ENCODE data around the gene UTS2B. TPM values are rescaled to one million over a fixed set of nuclear protein-coding genes. Genes with fewer than 3 reads are reported as not detected.
"Not testable (repeated sequence)": the region's sequence is repeated elsewhere in the genome, so short reads cannot be mapped to it uniquely, and the experiment has no call there.

The UTS2B gene
- total and polyA plus RNA-seq, 4 donors = 0.15 to 2.8 (median 0.60) TPM

GRCh38 chr3:191255156-191255555 lies 75.2 kb downstream of the UTS2B start:
- ATAC-seq (ENCODE audit: low FRiP score) (no peak), DNase-seq (no peak)
- Histone ChIP-seq H3K27ac (ENCODE audit: low read depth in 1 of 2, low read length in 2 of 2) (no peak overlapping the region), H3K36me3 (ENCODE audit: control insufficient read depth in 1 of 2, insufficient read depth in 2 of 2, low read length in 1 of 2) (no peaks in the 10 kb centered on the region), H3K9me3 (ENCODE audit: control insufficient read depth, low read length) (no peaks in the 10 kb centered on the region), H3K4me3 (ENCODE audit: low read length in 2 of 2) (no peak overlapping the region), H3K4me1 (ENCODE audit: control insufficient read depth in 1 of 2, insufficient read depth in 2 of 2, low read length in 2 of 2) (peaks cover 0 to 1% of the 10 kb centered on the region in 2 donors), H3K27me3 (ENCODE audit: control insufficient read depth in 1 of 2, insufficient read depth in 2 of 2, low read length in 1 of 2) (no peaks in the 10 kb centered on the region)
- WGBS, 2 donors = 55 to 82% methylated on average over 5 of the region's 5 CpGs
- intact Hi-C loops (cut with DNase I) = no loop called here

GRCh38 chr3:191254098-191254873 lies 76.0 kb downstream of the UTS2B start:
- peaks cover 0 to 1% of the 10 kb centered on the region in 2 donors for H3K4me1 ChIP-seq (ENCODE audit: control insufficient read depth in 1 of 2, insufficient read depth in 2 of 2, low read length in 2 of 2)
- no peaks in the 10 kb centered on the region for H3K27me3 ChIP-seq (ENCODE audit: control insufficient read depth in 1 of 2, insufficient read depth in 2 of 2, low read length in 1 of 2)
- H3K9me3 ChIP-seq (ENCODE audit: control insufficient read depth, low read length) = no peaks in the 10 kb centered on the region
- no peak overlapping the region for H3K4me3 ChIP-seq (ENCODE audit: low read length in 2 of 2)
- DNase-seq (no peak), ATAC-seq (ENCODE audit: low FRiP score) (no peak)
- H3K36me3 ChIP-seq (ENCODE audit: control insufficient read depth in 1 of 2, insufficient read depth in 2 of 2, low read length in 1 of 2) = no peaks in the 10 kb centered on the region
- 65 to 98% methylated on average over 3 of the region's 3 CpGs for WGBS, 2 donors
- intact Hi-C loops (cut with DNase I) = no loop called here
- no peak overlapping the region for H3K27ac ChIP-seq (ENCODE audit: low read depth in 1 of 2, low read length in 2 of 2)

DNA sequence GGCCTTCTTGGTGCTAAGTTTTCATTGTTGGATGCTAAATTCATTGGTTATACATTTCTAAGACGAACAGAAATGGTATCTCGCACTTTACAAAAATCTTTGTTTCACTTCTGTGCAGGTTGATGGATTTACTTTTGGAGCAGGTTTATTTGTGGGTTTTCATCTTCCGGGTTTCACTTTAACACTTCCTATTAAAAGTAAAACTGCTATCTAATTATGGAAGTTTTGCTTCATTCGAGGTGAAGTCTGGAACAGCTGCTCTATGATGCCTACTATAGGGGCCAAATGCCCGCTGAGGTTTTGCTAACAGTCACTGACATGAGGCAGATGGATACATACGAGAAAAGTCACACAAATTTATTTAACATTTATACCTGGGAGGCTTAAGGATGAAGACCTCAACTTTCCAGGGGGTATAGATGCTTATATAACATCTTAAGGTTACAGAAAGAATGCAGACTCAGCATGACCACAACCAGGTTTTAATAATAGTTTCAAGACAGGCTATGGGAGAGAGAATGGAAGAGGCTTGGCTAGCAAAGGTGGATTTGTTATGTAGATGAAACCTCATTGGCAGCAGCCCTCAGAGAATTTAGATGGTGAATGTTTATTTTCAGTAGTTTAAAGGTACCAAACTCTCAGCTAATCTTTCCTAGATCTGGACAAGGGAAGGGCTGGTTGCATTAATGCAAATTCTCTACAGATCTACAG lies 77.1 kb downstream of the UTS2B start:
- H3K9me3 ChIP-seq (ENCODE audit: control insufficient read depth, low read length) = no peaks in the 10 kb centered on the region
- H3K27me3 ChIP-seq (ENCODE audit: control insufficient read depth in 1 of 2, insufficient read depth in 2 of 2, low read length in 1 of 2) = no peaks in the 10 kb centered on the region
- ATAC-seq (ENCODE audit: low FRiP score) (no peak), DNase-seq (no peak)
- no peak overlapping the region for H3K4me3 ChIP-seq (ENCODE audit: low read length in 2 of 2)
- intact Hi-C loops (cut with DNase I) = no loop called here
- no peak overlapping the region for H3K27ac ChIP-seq (ENCODE audit: low read depth in 1 of 2, low read length in 2 of 2)
- no peaks in the 10 kb centered on the region for H3K36me3 ChIP-seq (ENCODE audit: control insufficient read depth in 1 of 2, insufficient read depth in 2 of 2, low read length in 1 of 2)
- 78 to 80% methylated on average over 6 of the region's 6 CpGs for WGBS, 2 donors
- H3K4me1 ChIP-seq (ENCODE audit: control insufficient read depth in 1 of 2, insufficient read depth in 2 of 2, low read length in 2 of 2) = peaks cover 0 to 1% of the 10 kb centered on the region in 2 donors

DNA sequence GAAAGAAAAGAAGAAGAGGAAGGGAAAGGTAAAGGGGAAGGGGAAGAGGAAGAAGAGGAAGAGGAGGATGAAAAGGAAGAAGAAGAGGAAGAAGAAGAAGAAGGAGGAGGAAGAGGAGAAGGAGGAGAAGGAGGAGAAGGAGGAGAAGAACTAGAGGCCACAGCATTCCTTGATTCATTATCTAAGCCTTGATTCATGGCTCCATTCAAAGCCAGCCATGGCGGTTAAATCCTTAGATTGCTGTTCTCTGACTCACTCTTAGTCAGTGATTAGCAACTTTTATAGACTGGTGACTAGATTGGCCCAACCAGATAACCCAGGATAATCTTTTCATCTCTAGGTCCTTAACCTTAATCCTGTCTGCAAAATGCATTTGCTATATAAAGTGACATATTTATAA lies 83.7 kb downstream of the UTS2B start:
- H3K4me3 ChIP-seq (ENCODE audit: low read length in 2 of 2) = no peak overlapping the region
- 71 to 90% methylated on average over 1 of the region's 1 CpG for whole genome bisulfite sequencing, 2 donors
- H3K27me3 ChIP-seq (ENCODE audit: control insufficient read depth in 1 of 2, insufficient read depth in 2 of 2, low read length in 1 of 2) = no peaks in the 10 kb centered on the region
- intact Hi-C loops (cut with DNase I) = loop anchor here in 1 of 2 donors (10.0 kb wide), 1 partner anchor 622 kb away; no protein-coding TSS in a partner anchor
- no peak overlapping the region for H3K27ac ChIP-seq (ENCODE audit: low read depth in 1 of 2, low read length in 2 of 2)
- no peak for DNase-seq
- H3K9me3 ChIP-seq (ENCODE audit: control insufficient read depth, low read length) = no peaks in the 10 kb centered on the region
- ATAC-seq (ENCODE audit: low FRiP score) = no peak
- H3K36me3 ChIP-seq (ENCODE audit: control insufficient read depth in 1 of 2, insufficient read depth in 2 of 2, low read length in 1 of 2) = no peaks in the 10 kb centered on the region
- no peaks in the 10 kb centered on the region for H3K4me1 ChIP-seq (ENCODE audit: control insufficient read depth in 1 of 2, insufficient read depth in 2 of 2, low read length in 2 of 2)

DNA sequence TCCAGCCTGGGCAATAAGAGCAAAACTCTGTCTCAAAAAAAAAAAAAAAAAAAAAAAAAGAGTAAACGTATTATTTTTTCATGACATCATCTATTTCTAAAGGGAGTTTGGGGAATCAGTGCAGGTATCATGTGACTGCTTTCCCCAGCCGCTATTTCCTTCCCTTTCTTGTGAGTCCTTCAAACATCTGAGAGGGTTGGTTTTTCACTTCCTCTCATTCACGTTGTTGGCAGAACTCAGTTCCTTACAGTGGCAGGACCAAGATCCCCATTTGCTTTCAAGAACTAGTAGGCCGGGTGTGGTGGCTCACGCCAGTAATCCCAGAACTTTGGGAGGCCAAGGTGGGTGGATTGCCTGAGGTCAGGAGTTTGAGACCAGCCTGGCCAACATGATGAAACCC lies 84.3 kb downstream of the UTS2B start:
- ATAC-seq (ENCODE audit: low FRiP score) = not testable (repeated sequence)
- intact Hi-C loops (cut with DNase I) = loop anchor here in 1 of 2 donors (10.0 kb wide), 1 partner anchor 621 kb away; no protein-coding TSS in a partner anchor

DNA sequence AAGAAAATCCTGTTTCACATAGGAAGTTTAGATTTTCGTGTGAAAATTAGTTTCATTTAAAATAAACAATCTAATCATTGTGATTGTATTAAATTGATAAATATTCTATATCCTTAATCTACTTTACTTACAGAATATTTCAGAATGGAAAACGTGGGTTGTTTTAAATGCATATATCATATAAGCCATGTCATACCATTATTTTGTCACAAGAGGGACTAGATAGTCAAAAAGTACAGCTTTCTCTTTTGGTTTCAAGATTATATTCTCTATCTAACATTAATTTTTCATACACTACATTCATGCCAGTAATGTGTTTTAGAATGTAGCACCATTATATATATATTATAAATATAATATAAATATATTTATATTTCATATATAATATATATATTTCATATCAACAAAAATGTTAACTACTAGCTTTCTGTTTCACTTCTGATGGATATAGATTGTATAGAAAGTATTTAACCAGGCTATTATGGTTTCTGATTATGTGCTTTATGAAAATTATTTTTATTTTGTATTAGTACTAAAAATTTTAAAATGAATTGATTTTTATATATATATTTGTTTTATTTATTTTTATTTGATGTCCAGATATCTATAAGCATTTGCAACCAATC lies 86.0 kb downstream of the UTS2B start:
- ATAC-seq (ENCODE audit: low FRiP score) (no peak), DNase-seq (no peak)
- H3K4me1 ChIP-seq (ENCODE audit: control insufficient read depth in 1 of 2, insufficient read depth in 2 of 2, low read length in 2 of 2) = no peaks in the 10 kb centered on the region
- intact Hi-C loops (cut with DNase I) = loop anchor here in 1 of 2 donors (10.0 kb wide), 1 partner anchor 620 kb away; no protein-coding TSS in a partner anchor
- 7 to 24% methylated on average over 2 of the region's 2 CpGs for WGBS, 2 donors
- H3K27me3 ChIP-seq (ENCODE audit: control insufficient read depth in 1 of 2, insufficient read depth in 2 of 2, low read length in 1 of 2) = no peaks in the 10 kb centered on the region
- no peaks in the 10 kb centered on the region for H3K36me3 ChIP-seq (ENCODE audit: control insufficient read depth in 1 of 2, insufficient read depth in 2 of 2, low read length in 1 of 2)
- H3K4me3 ChIP-seq (ENCODE audit: low read length in 2 of 2) = no peak overlapping the region
- no peaks in the 10 kb centered on the region for H3K9me3 ChIP-seq (ENCODE audit: control insufficient read depth, low read length)
- no peak overlapping the region for H3K27ac ChIP-seq (ENCODE audit: low read depth in 1 of 2, low read length in 2 of 2)

More for the DNA sequence above, 84.3 kb downstream of the UTS2B start:
- WGBS, 2 donors = 81 to 85% methylated on average over 5 of the region's 5 CpGs
- not testable (repeated sequence) for H3K27ac ChIP-seq (ENCODE audit: low read depth in 1 of 2, low read length in 2 of 2); H3K9me3 ChIP-seq (ENCODE audit: control insufficient read depth, low read length); H3K4me3 ChIP-seq (ENCODE audit: low read length in 2 of 2); H3K27me3 ChIP-seq (ENCODE audit: control insufficient read depth in 1 of 2, insufficient read depth in 2 of 2, low read length in 1 of 2); H3K36me3 ChIP-seq (ENCODE audit: control insufficient read depth in 1 of 2, insufficient read depth in 2 of 2, low read length in 1 of 2); H3K4me1 ChIP-seq (ENCODE audit: control insufficient read depth in 1 of 2, insufficient read depth in 2 of 2, low read length in 2 of 2)
- peak in 1 of 2 donors; percentile 59 for DNase-seq

- H3K27ac ChIP-seq (ENCODE audit: low read depth in 1 of 2, low read length in 2 of 2) = no peak overlapping the region
Observed at GRCh38 chr3:191240486-191240885, 89.8 kb downstream of the UTS2B start.

DNA sequence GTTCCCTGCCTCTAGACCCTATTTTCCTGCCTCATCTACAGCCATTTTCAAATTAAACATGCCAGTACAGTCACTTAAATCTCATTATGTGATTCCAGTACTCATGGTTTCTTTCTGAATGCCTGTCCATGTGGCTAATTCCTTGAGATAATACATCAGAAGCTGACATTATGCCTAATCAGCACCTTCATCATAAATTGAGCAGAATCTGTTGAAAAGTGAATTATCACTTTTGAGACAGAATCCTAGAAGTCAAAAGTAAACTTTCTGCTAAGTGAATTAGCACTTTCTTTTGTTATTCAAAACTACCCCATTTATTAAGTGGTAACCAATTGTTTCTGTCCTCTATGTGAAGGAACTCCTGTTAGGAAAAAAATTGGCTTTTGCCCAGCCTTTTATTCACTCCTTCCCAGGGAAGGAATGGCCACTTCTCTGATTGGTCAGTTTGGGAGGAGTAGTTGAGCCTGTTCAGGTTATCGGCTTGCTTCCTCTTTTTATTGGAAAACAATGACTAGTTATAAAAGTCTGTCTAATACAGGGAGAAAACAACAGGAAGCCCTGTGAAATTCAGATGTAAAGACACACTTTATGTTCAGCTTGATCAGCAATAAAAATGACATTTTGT lies 90.8 kb downstream of the UTS2B start:
- no peaks in the 10 kb centered on the region for H3K36me3 ChIP-seq (ENCODE audit: control insufficient read depth in 1 of 2, insufficient read depth in 2 of 2, low read length in 1 of 2)
- 86 to 90% methylated on average over 1 of the region's 1 CpG for WGBS, 2 donors
- H3K27ac ChIP-seq (ENCODE audit: low read depth in 1 of 2, low read length in 2 of 2) = no peak overlapping the region
- H3K9me3 ChIP-seq (ENCODE audit: control insufficient read depth, low read length) = no peaks in the 10 kb centered on the region
- H3K4me1 ChIP-seq (ENCODE audit: control insufficient read depth in 1 of 2, insufficient read depth in 2 of 2, low read length in 2 of 2) = no peaks in the 10 kb centered on the region
- no peaks in the 10 kb centered on the region for H3K27me3 ChIP-seq (ENCODE audit: control insufficient read depth in 1 of 2, insufficient read depth in 2 of 2, low read length in 1 of 2)
- no peak for DNase-seq
- ATAC-seq (ENCODE audit: low FRiP score) = no peak
- intact Hi-C loops (cut with DNase I) = loop anchor here (10.0 kb wide), 2 partner anchors 145 to 615 kb away; no protein-coding TSS in a partner anchor
- H3K4me3 ChIP-seq (ENCODE audit: low read length in 2 of 2) = no peak overlapping the region

More at GRCh38 chr3:191240486-191240885, 89.8 kb downstream of the UTS2B start:
- Histone ChIP-seq H3K36me3 (ENCODE audit: control insufficient read depth in 1 of 2, insufficient read depth in 2 of 2, low read length in 1 of 2) (no peaks in the 10 kb centered on the region), H3K4me3 (ENCODE audit: low read length in 2 of 2) (no peak overlapping the region), H3K9me3 (ENCODE audit: control insufficient read depth, low read length) (no peaks in the 10 kb centered on the region), H3K27me3 (ENCODE audit: control insufficient read depth in 1 of 2, insufficient read depth in 2 of 2, low read length in 1 of 2) (no peaks in the 10 kb centered on the region), H3K4me1 (ENCODE audit: control insufficient read depth in 1 of 2, insufficient read depth in 2 of 2, low read length in 2 of 2) (no peaks in the 10 kb centered on the region)
- DNase-seq (no peak), ATAC-seq (ENCODE audit: low FRiP score) (no peak)
- intact Hi-C loops (cut with DNase I) = loop anchor here in 1 of 2 donors (10.0 kb wide), 1 partner anchor 616 kb away; no protein-coding TSS in a partner anchor
- WGBS, 2 donors = 92 to 94% methylated on average over 5 of the region's 5 CpGs
